ENCODE measurements around the gene FAM118B. TPM values are rescaled to one million over a fixed set of nuclear protein-coding genes. Genes with fewer than 3 reads are reported as not detected.

Gene FAM118B
- total and polyA plus RNA-seq, 8 donors, result 2.5 to 9.0 (median 3.7) TPM

DNA sequence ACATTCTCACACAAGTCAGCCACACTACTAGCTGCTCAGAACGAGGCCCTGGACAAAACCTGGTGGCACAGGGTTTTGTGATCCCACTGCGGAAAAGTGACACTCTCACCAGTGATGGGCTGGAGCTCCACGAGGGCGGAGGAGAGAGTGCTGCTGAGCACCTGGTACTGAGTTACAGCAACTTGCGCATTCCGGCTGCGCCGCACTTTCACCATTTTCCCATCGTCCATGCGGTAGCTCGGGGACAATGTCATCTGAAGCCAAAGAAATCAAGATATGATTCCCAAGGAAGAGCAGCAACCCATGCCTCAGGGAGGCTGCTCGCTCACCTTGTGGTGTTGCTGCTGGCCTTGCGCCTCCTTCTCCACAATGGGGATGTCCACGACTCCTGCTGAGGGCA, 6.2 kb upstream of the FAM118B start:
- no peak overlapping the region for H3K4me3 ChIP-seq
- no peak overlapping the region for H3K27ac ChIP-seq
- no peaks in the 10 kb centered on the region for H3K27me3 ChIP-seq
- TF ChIP-seq, protein P1, sequence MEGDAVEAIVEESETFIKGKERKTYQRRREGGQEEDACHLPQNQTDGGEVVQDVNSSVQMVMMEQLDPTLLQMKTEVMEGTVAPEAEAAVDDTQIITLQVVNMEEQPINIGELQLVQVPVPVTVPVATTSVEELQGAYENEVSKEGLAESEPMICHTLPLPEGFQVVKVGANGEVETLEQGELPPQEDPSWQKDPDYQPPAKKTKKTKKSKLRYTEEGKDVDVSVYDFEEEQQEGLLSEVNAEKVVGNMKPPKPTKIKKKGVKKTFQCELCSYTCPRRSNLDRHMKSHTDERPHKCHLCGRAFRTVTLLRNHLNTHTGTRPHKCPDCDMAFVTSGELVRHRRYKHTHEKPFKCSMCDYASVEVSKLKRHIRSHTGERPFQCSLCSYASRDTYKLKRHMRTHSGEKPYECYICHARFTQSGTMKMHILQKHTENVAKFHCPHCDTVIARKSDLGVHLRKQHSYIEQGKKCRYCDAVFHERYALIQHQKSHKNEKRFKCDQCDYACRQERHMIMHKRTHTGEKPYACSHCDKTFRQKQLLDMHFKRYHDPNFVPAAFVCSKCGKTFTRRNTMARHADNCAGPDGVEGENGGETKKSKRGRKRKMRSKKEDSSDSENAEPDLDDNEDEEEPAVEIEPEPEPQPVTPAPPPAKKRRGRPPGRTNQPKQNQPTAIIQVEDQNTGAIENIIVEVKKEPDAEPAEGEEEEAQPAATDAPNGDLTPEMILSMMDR (IDR thresholded peaks at IDR 0.05), result no peak
- ATAC-seq (no peak), FAIRE-seq (no peak), DNase-seq (peak in 1 of 6 donors; percentile 31)
- no peaks in the 10 kb centered on the region for H3K9me3 ChIP-seq
- intact Hi-C loops (cut with DNase I), result no loop called here
- 96 to 98% methylated on average over 14 of the region's 14 CpGs for WGBS, 2 donors
- peaks cover 0 to under 1% (median 0%) of the 10 kb centered on the region in 3 donors for H3K4me1 ChIP-seq
- H3K36me3 ChIP-seq, result peaks cover 0 to 17% (median 11%) of the 10 kb centered on the region in 3 donors

DNA sequence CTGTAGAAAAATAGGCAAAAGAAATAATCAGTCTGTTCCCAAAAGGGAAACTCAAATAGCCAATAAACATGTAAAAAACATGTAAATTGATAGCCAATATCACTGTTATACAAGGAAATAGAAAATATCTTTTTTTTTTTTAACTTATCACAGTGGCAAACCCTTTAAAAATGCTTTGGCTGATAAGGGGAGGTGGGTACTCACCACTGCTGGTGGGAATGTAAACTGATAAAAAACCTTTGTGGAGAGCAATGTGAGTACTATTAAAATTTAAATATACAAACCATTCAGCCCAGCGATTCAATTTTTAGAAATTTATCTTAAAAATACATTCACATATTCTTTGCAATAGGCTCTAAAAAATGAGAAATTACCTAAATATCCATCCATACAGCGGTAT, 3.7 kb upstream of the FAM118B start:
- Histone ChIP-seq H3K36me3 (peaks cover 0 to 17% (median 11%) of the 10 kb centered on the region in 3 donors), H3K27ac (no peak overlapping the region), H3K27me3 (no peaks in the 10 kb centered on the region), H3K4me1 (peaks cover 0 to 11% (median 0%) of the 10 kb centered on the region in 3 donors), H3K9me3 (no peaks in the 10 kb centered on the region), H3K4me3 (no peak overlapping the region)
- 84 to 89% methylated on average over 2 of the region's 2 CpGs for WGBS, 2 donors
- ATAC-seq (no peak), DNase-seq (no peak), FAIRE-seq (no peak)
- TF ChIP-seq, protein P1 (IDR thresholded peaks at IDR 0.05), result no peak
- intact Hi-C loops (cut with DNase I), result no loop called here

DNA sequence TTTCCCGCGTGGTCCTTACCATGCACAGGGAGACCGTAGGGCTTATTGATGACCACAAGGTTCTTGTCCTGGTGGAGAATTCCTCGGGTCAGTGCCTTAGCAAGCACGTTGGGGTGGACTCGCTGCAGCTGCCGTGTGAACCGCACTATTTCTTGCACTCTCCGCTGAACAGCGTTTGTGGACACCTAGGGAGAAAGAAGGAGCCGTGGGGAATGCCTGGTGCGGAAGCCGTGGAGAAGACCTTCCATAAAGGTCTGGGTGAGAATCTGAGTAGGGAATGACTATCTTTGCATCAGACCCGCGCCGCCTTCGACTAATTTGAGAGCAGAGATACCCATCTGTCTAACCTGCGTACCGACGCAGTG, 729 bp upstream of the FAM118B start:
- H3K27ac ChIP-seq, result no peak overlapping the region
- no peak for FAIRE-seq
- intact Hi-C loops (cut with DNase I), result no loop called here

DNA sequence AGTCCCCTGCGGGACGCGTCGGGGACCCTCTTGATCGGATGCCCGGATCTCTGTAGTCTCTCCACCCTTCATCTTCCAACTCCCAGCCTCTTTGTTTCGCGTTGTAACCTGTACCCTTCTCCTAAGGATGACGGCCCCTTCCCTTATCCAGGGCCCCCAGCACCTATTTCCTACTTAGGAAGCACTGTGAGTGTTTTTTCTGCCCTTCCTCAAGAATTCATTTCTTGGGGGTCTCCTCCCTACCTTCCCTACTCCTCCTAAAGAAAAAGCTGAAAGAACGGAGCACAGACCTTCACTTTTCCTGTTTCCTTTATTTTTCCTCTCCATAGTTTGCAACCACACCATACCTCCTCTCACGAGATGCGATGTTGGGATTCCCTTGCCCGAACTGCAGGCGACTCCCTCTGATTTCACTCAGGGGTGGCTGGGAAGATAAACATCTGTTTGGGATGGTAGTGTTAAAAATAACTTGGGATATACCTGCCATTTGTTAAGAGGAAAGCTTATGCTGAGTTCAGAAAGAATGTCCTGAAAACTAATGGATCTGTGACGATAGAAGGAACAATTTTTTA, 593 bp downstream of the FAM118B start:
- intact Hi-C loops (cut with DNase I), result no loop called here

More for the DNA sequence above, 729 bp upstream of the FAM118B start:
- no peaks in the 10 kb centered on the region for H3K9me3 ChIP-seq
- H3K36me3 ChIP-seq, result peaks cover 0 to 6% (median 0%) of the 10 kb centered on the region in 3 donors
- H3K4me3 ChIP-seq, result peak overlapping the region; percentile 75 to 89 (median 82)
- DNase-seq, result no peak
- 0 to 1% methylated on average over 20 of the region's 20 CpGs for WGBS, 2 donors
- TF ChIP-seq, protein P1 (IDR thresholded peaks at IDR 0.05), result no peak
- H3K4me1 ChIP-seq, result peaks cover 0 to 21% (median 9%) of the 10 kb centered on the region in 3 donors
- peak in 3 of 4 donors; percentile 2 to 9 (median 4) for ATAC-seq
- no peaks in the 10 kb centered on the region for H3K27me3 ChIP-seq

More for the DNA sequence above, 593 bp downstream of the FAM118B start:
- FAIRE-seq (no peak), ATAC-seq (peak in 1 of 4 donors; percentile 19), DNase-seq (no peak)
- Histone ChIP-seq H3K4me3 (peak overlapping the region; percentile 75 to 89 (median 82)), H3K9me3 (no peaks in the 10 kb centered on the region), H3K27me3 (no peaks in the 10 kb centered on the region), H3K4me1 (peaks cover 0 to 24% (median 9%) of the 10 kb centered on the region in 3 donors), H3K36me3 (peaks cover 0 to 6% (median 0%) of the 10 kb centered on the region in 3 donors), H3K27ac (no peak overlapping the region)
- WGBS, 2 donors, result 0% methylated on average over 15 of the region's 15 CpGs
- TF ChIP-seq, protein P1 (IDR thresholded peaks at IDR 0.05), result no peak
